HPDE6-E6E7 (cell line): ENCODE measurements around the gene SUZ12.
"Not testable (repeated sequence)": the region's sequence is repeated elsewhere in the genome, so short reads cannot be mapped to it uniquely, and the experiment has no call there.

Experiments
- DNase-seq: peaks from one replicate; pipeline ENCODE4 v3.0.0; 2011; ENCODE audit warnings: missing footprints; ENCODE audit errors: extremely low spot score

The SUZ12 gene

DNA sequence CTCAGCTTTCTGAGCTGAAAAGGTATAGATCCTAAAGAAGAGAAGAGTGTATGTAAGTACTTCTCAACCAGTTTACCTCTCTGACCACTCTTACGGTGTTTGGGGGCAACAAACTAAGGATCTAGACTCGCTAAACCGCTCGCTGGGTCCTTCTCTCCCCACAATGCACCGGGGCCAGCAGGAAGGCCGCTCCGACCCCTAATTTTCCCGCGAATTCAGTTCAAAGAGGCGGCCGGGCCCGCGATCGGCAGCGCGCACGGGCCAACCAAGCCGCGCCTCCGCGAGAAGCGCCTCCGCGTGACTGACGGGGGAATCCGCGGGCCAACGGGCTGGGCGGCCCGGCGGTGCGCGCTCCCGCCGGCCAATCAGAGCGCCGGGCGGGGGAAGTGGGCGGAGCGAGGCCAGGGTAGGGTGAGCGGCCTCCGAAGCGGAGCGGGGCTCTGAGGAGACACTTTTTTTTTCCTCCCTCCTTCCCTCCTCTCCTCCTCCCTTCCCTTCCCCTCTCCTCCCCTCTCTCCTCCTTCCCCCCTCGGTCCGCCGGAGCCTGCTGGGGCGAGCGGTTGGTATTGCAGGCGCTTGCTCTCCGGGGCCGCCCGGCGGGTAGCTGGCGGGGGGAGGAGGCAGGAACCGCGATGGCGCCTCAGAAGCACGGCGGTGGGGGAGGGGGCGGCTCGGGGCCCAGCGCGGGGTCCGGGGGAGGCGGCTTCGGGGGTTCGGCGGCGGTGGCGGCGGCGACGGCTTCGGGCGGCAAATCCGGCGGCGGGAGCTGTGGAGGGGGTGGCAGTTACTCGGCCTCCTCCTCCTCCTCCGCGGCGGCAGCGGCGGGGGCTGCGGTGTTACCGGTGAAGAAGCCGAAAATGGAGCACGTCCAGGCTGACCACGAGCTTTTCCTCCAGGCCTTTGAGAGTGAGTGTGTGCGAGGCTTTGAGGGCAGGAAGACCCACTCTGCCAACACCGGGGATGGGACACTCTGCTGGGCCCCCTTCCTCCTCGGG is at the start of gene SUZ12:
Gene SUZ12, plus strand, starts transcription at position 393 of the 995 bp plus-strand sequence. Its CDS starts 240 bp downstream, at position 633.
- not testable (repeated sequence) for DNase-seq

DNA sequence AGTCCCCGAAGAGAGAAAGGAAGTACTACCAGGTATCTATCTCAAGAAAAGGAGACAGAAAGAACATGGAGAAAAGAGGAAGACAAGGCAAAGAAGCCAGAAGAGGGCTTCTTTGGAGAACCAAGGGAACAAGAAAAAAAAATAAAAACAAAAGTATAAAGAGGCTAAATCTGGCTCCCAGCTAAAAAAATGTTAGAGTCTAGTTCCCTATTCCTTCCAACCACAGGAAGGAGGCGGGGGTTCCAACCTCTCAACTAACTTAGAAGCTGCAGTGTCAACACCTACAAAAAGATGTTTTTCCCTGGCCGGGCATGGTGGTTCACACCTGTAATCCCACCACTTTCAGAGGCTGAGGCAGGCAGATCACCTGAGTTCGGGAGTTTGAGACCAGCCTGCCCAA is 48.7 kb upstream of the SUZ12 start:
- no peak for DNase-seq

DNA sequence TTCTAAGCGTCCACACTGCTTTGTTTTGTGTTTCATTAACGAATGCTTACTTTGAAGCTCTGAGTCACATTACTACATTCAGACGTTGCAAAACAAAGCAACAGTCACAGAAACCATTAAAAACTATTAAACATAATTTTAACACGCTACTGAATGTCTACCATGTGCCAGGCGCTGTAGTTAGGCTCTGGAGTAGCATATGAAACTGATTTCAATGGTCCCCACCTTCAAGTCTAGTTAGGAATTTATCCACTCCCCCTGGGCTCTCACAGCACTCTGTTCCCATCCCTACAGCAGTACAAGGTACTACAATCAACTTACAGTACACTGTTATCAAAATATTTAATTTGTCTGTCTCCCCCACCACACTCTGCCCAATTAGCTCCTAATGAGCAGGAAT is 35.9 kb upstream of the SUZ12 start:
- no peak for DNase-seq

DNA sequence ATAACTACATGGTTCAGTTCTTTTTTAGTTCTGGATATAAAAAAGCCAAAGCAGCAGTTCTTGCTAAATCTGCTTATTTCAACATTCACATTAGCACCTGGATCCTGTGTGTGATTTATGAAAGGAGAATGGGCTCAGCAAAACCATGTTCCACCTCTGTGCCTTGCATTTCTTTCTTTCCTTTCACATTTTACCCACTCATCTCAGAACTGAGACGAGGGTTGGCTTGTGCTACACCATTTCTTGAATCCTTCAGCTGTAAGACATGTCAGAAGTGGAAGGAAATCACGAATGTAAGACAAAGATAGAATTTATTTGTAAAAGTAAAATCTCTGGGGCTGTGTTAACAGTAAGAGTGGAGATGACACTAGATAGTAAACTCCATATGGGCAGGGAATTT is 34.1 kb upstream of the SUZ12 start:
- DNase-seq = no peak

DNA sequence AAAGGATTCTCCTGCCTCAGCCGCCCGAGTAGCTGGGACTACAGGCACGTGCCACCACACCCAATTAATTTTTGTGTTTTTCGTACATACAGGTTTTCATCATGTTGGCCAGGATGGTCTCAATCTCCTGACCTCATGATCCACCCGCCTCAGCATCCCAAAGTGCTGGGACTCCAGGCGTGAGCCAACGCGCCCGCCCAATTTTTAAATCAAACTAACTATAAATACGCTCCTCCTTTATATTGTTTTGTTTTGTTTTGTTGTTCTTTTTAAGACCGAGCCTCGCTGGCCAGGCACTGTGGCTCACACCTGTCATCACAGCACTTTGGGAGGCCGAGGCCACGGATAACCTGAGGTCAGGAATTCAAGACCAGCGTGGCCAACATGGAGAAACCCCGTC is 33.4 kb upstream of the SUZ12 start:
- DNase-seq = no peak

DNA sequence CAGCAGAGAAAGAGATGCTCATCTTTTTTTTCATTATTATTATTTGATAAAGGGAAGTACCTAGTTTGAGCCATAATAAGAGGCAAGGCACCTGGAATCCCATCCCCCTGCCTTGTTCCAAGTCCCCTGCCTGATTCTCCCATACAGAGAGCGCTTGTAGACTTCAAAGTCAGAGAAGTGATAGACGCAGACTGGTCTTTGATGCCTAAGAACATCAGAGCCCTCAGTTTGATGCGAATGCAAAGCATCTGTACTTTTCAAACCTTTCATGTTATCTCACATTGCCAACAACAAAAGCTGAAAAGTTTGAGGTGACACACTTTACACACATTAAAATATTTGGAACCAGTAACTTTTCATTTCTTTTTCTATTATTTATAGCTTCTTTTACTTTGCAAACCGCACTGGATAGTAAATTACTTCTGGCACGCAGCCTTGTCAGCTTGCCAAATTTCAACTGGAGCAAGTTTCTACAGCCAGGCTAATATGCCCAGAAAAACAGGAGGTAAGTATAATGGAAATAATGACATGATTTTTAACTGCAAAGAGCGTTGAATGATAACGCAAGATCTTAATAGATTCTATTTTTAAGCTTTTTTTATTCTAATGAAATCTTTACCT is 29.4 kb upstream of the SUZ12 start:
- no peak for DNase-seq

DNA sequence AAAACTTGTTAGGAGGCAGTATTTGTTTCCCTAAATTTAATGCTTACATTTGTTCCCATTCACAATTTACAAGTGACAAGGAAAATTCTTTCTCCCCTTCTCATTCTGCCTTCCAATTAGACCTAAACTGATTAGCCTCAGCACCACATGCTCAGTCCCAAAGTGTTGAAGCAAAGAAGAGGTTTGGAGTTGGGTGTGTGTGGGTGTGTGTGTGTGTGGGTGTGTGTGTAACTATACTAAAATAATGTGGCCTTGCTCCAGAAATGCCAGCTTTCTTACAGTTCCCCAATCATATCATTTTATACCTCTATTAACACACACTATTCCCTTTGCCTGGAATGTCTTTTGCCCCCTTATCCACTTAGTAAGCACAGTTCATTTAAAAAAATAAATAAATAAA is 28.4 kb upstream of the SUZ12 start:
- DNase-seq = no peak

DNA sequence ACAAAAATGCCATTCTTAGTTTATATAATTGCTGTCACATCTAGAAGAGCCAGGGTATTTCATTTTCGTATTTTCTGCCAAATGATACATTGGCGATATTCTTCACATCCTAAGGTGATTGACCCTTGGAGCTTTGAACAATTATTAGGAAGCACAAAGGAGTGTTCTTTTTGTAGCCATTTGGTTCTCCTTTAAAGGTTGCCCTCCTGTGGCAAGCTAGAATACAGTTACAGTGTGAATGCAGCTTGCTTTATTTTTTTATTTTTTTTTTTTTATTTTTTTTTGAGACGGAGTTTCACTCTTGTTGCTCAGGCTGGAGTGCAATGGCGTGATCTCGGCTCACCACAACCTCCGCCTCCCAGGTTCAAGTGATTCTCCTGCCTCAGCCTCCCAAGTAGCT is 24.1 kb upstream of the SUZ12 start:
- not testable (repeated sequence) for DNase-seq

DNA sequence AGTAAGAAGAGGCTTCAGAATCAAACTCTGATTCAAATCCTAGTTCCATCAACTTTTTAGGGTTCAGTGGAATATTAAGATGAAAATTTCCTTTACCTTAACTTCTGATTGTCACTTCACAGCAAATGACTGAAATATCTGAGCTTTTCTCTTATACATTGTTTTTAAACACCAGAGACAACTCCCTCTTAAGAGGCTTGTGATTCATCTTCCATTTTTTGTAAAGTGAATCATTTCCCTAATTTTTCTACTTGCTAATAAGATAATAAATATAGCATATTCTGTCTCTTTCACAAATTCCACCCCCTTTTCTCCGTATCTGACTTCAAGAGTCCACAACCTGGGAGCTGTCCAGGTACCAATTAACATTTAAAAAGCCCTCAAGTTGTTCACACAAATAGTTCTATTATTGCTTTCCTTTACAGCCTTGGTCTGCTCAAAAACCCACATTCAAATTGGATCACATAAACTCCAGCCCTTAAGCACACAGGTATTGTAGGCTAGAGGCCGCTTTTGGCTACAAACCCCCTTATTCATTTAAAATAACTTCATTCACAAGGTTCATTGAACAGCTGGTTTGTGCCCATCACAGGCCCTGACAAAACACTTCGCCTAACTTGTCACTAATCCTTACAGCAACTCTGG is 21.2 kb upstream of the SUZ12 start:
- DNase-seq = no peak

DNA sequence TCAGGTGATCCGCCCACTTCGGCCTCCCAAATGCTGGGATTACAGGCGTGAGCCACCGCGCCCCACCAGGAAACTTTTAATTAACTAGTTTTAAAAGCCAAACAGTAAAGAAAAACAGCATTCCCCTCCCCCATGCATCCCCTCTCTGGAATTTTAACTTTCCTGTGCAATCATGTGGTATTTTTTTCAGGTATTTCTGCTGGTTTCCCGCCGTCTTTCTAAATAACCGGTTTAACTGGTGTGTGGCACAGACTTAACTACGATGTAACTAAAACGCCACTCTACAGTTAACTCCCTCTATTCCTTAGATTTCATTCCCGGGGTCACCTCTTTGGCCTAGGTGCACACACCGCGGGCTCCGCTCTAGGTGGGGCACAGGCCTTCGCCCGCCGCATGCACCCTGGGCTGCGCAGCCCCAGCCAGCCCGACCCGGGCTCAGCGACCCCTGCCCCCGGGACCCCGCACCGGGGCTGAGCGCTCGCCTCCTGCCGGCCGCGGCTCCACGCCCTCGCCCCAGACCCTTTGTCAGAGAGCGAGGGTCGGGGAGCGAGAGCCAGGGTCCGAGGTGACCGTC is 20.2 kb upstream of the SUZ12 start:
- DNase-seq = no peak

DNA sequence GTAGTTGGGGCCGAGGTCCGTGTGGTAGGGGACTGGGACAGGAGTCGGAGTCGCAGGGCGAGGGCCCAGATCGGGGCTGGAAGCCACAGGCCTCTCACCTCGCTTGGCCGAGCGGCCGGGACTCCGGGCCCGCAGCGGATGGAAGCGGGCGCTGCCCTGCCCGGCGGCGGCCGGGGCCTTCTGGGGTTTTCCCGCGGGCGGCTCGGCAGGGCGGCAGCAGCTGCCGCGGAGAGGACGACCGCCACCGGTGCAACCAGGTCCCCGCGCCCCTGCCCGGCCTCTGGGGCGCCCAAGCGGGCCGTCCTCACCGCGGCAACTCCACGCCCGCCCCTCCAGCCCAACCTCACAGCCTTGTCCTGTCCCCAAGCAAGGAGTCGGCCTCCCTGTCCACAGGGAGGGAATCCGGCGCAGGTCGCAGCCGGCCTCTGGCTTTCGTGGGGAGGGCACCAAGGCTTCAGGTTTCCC is 19.7 kb upstream of the SUZ12 start:
- DNase-seq = no peak

DNA sequence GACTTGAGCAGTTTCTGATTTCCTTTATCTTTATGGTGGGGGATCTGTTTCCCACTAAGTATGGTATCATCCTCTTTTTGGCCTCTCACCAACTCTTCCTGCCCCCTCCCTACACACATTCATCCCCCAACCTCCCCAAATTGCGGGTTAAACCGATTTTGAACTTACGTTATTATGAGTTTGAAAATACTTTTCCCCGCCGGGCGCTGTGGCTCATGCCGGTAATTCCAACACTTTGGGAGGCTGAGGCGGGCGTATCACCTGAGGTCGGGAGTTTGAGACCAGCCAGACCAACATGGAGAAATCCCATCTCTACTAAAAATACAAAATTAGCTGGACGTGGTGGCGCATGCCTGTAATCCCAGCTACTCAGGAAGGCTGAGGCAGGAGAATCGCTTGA is 19.1 kb upstream of the SUZ12 start:
- DNase-seq = not testable (repeated sequence)

DNA sequence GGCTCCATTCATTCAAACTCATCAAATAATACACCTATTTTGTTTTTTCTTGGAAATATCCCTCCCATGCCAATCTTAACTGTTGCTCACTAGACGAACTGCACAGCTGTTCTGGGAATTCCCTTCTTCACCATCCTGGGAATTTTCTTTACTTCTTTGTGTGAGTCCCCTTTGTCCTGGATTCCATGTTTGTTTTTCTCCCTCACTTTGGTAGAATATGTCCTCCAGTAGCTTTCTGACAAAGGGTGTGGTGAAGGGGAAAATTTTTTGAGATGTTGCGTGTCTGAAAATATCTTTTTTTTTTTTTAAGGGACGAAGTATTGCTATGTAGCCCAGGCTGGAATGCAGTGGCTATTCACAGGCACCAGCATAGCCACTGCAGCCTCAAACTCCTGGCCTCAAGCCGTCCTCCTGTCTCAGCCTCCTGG is 18.1 kb upstream of the SUZ12 start:
- DNase-seq = no peak

DNA sequence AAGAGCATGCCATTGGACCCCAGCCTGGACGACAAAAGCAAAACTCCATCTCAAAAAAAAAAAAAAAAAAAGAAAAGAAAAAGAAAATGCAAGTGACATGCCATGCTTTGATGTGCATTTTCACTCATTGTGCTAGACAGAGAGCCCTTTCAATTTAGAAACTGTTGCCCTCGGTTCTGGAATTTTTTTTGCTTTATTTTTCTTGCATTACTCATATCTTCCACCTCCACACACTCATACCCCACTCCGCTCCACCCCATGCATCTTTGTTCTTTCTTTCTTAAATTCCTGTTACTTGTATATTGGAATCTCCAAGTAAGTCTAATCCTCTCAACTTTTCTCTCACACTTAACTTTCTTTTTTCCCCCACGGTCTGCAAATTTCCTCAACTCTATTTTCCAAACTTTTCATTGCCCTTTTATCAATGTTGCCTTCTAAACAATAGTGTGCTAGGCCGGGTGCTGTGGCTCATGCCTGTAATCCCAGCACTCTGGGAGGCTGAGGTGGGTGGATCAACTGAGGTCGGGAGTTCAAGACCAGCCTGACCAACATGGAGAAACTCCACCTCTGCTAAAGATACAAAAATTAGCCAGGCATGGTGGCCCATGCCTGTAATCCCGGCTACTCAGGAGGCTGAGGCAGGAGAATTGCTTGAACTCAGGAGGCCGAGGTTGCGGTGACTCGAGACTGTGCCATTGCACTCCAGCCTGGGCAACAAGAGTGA is 16.8 kb upstream of the SUZ12 start:
- DNase-seq = no peak

DNA sequence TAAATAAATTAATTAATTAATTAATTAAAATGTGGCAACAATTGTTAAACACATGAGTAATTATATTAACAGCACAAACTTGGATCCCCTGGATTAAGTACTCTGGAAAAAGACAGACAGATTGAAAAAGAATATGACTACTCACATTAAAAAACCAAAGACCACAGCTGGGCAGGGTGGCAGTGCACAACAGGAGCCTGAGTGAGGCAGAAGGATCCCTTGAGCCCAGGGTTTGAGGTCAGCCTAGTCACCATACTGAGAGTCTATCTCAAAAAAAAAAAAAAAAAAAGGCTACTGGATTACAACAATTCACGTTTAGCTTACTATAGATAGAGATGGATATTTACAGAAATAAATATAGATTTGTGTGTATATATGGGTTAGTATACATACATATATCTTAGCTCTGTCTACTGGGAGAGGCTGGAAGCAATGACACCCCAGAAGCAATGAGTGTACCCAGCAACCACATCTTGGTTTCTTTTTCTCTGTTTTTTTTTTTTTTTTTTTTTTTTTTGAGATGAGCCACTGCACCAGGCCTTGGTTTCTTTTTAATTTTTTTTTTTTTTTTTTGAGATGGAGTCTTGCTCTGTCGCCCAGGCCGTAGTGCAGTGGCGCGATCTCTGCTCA is 10.6 kb upstream of the SUZ12 start:
- no peak for DNase-seq

DNA sequence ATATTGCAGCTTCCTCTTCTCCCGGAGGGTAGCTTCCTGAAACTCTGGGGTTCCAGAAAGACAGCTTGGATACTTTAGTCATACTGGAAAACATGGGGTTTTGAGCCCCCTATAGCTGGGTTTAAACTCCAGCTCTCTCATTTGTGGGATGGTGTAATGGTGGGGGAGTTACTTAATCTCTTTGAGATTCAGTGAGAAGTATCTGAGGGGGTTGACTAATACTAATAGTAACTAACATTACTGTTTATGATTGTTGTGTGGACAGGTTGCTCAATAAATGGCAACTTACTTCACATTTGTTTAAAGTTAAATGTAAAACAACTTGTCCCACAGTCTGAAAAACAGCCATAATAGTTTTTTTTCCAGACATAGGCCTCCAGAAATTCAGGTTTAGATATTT is 5.1 kb upstream of the SUZ12 start:
- no peak for DNase-seq

DNA sequence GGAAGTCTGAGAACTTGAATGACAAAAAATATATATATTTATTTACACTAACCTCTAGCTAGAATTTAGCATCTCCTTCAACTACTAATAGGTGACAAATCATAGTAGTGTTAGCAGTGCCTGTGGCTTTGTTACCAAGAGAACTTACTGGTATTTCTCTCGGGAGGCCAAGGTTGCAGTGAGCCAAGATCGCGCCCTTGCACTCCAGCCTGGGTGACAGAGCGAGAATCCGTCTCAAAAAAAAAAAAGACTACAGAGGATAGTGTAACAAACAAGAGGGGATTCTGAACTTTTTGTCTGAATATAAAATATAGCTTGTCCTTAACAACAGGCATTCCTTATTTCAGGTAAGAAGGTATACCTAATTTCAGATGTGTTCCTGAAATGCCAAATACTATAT is 1.3 kb upstream of the SUZ12 start:
- no peak for DNase-seq

DNA sequence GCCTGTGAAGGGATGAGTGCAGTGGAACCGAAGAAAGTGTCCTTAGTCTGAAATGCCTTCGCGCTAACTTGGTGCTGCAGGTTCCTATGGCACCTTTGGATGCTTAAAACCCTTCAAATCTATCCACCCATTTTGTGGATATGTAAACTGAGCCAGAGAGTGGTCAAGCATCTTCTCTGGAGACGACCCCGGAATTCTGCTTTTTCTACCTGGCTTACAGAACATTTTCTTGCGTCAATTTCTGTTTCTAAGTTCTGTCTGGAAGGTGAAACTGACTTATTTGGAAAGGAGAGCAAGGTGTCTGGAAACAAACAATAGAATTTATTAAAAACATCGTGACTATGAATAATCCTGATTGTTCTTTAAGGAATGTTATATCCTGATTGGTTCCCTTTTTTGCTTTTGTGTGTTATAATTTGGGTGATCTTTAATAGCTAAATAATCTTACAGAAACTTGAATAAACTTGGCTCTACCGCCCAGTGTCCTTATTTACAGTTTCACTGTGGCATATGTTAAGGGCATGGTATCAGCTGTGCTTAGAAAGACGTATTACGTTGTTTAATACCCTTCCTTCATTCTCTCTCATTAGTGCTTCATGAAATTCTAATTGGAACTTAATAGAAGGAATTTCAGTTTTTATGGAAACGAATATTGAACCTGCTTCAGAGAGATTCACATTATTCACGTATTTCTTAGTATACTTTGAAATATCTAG is 1.3 kb downstream of the SUZ12 start:
- DNase-seq = not testable (repeated sequence)

DNA sequence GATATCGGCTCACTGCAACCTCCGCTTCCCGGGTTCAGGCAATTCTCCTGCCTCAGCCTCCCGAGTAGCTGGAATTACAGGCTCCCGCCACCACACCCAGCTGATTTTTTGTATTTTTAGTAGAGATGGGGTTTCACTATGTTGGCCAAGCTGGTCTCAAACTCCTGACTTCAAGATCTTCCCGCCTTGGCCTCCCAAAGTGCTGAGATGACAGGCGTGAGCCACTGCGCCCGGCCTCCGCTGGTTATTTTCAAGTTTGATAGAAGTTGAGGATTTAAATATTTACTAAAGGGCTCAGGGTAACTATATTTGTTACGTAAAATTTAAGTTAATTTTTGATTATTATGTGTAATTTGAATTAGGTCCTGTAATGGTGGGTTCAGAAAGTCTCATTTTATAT is 5.1 kb downstream of the SUZ12 start:
- not testable (repeated sequence) for DNase-seq

DNA sequence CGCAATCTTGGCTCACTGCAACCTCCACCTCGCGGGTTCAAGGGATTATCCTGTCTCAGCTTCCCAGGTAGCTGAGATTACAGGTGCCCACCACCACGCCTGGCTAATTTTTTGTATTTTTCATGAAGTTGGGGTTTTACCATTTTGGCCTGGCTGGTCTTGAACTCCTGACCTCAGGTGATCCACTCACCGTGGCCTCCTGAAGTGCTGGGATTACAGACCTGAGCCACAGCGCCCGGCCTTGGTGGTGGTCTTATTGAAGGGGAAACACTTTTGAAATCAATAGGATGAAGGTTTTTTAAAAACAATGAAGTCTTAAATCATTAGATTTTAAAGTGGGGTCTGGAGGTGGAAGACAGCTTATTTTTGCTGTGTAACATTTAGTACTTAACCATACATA is 5.6 kb downstream of the SUZ12 start:
- DNase-seq = not testable (repeated sequence)
